Psoas muscle (tissue), 8 donors: ENCODE measurements around the gene KDM5A. TPM values are rescaled to one million over a fixed set of nuclear protein-coding genes. Genes with fewer than 3 reads are reported as not detected.

Experiments
- ATAC-seq, 4 donors: fragments of 200-7000 bp; cut with Tn5 transposase; one replicate each; pipeline ENCODE4 v1.9.1; 2020; ENCODE audit warnings: moderate library complexity in 3 of 4, mild to moderate bottlenecking in 2 of 4
- DNase-seq, 2 donors: peaks; one replicate each; pipeline ENCODE4 v3.0.0-alpha.2; 2020
- H3K27ac ChIP-seq: fragments of 200-600 bp; one replicate; pipeline ENCODE4 v1.8.0; 2022
- H3K27me3 ChIP-seq, 3 donors: fragments of 200-600 bp in 1 of 3; one replicate each; pipeline versions ENCODE4 v1.6.1 to v1.8.0; 2013 to 2022; ENCODE audit warnings: low read length in 2 of 3, mild to moderate bottlenecking in 2 of 3, moderate library complexity in 1 of 3; ENCODE audit not compliant: insufficient read depth in 3 of 3
- H3K36me3 ChIP-seq, 2 donors: fragments of 200-600 bp in 1 of 2; one replicate each; pipeline versions ENCODE4 v1.6.1 to v1.8.0; 2013 to 2022; ENCODE audit warnings: low read depth in 1 of 2, mild to moderate bottlenecking in 1 of 2, moderate library complexity in 1 of 2; ENCODE audit not compliant: insufficient read depth in 1 of 2
- H3K4me1 ChIP-seq: fragments of 200-600 bp; one replicate; pipeline ENCODE4 v1.8.0; 2022
- H3K4me3 ChIP-seq: fragments of 200-600 bp; one replicate; pipeline ENCODE4 v1.8.0; 2022; ENCODE audit warnings: mild to moderate bottlenecking
- H3K9me3 ChIP-seq: fragments of 200-600 bp; one replicate; pipeline ENCODE4 v1.8.0; 2022
- CTCF ChIP-seq: fragments of 200-600 bp; IDR thresholded peaks from one replicate; pipeline ENCODE4 v1.8.0; 2022; ENCODE audit warnings: antibody characterized with exemption
- WGBS, 3 donors: extraction: QIAGEN DNeasy Blood & Tissue Kit; methylation state at CpG; one replicate each; pipeline versions ENCODE4 v1.1.6 to v1.1.7; 2013; 5-methylcytosine and 5-hydroxymethylcytosine counted together
- intact Hi-C, 2 donors: fragments of 100-400 bp; cut with DNase I; formaldehyde crosslinking; loops; one replicate each; pipeline versions ENCODE4 v1.11.0 to v1.14.2; 2022
- polyA plus RNA-seq, 3 donors: library from polyadenylated mRNA; stranded (reverse); fragments of 200-250 nt; gene quantifications; one replicate each; pipeline ENCODE4 v1.2.3, GENCODE V29; 2013
- total RNA-seq, 4 donors: library from RNA; stranded (reverse); fragmentation: NEBNext Ultra II Directional in 2 of 4; extraction: Animal tissue kit (Norgen Biotek cat#: 25700) in 2 of 4; gene quantifications; one replicate each; pipeline versions ENCODE4 v1.2.1 to v1.2.4, GENCODE V29; 2021 to 2023
- donor health status: healthy with polysubstance abuse.
- donor health status: DM: no; HTN: no; CAD: no; lungs with moderate emphysema.
- donor health status: Bipolar disorder and iron deficiency.
- donor health status: healthy.
- donor health status: DM: yes; HTN: yes; CAD: no.
- donor health status: DM: no; HTN: no; CAD: no.
- donor health status: DM: no; HTN: no; CAD: no.
- donor health status: DM: yes; HTN: yes; CAD: no.

Gene KDM5A
- total and polyA plus RNA-seq, 7 donors: 4.0 to 49.5 (median 24.8) TPM

GRCh38 chr12:242496-242895 is 146.6 kb downstream of the KDM5A start:
- Histone ChIP-seq H3K4me1 (no peaks in the 10 kb centered on the region), H3K9me3 (peaks cover 9% of the 10 kb centered on the region), H3K27me3 (peaks cover 0 to 2% (median 0%) of the 10 kb centered on the region in 3 donors), H3K4me3 (no peak overlapping the region), H3K27ac (no peak overlapping the region), H3K36me3 (no peaks in the 10 kb centered on the region)
- ATAC-seq: no peak
- DNase-seq: no peak
- WGBS, 3 donors: 84 to 89% (median 87%) methylated on average over 15 of the region's 15 CpGs
- intact Hi-C loops: no loop called here
- TF ChIP-seq CTCF: no peak

GRCh38 chr12:241266-241665 is 147.9 kb downstream of the KDM5A start:
- no peaks in the 10 kb centered on the region for H3K9me3 ChIP-seq
- H3K36me3 ChIP-seq: no peaks in the 10 kb centered on the region
- no peak overlapping the region for H3K27ac ChIP-seq
- no peak for DNase-seq
- TF ChIP-seq CTCF: no peak
- WGBS, 3 donors: 89 to 93% (median 92%) methylated on average over 9 of the region's 9 CpGs
- intact Hi-C loops: no loop called here
- peaks cover 0 to 2% (median 0%) of the 10 kb centered on the region in 3 donors for H3K27me3 ChIP-seq
- no peak overlapping the region for H3K4me3 ChIP-seq
- H3K4me1 ChIP-seq: no peaks in the 10 kb centered on the region
- no peak for ATAC-seq

GRCh38 chr12:240566-240965 is 148.6 kb downstream of the KDM5A start:
- Histone ChIP-seq H3K27me3 (peaks cover 0 to 2% (median 0%) of the 10 kb centered on the region in 3 donors), H3K9me3 (no peaks in the 10 kb centered on the region), H3K4me1 (no peaks in the 10 kb centered on the region), H3K36me3 (no peaks in the 10 kb centered on the region), H3K4me3 (no peak overlapping the region), H3K27ac (no peak overlapping the region)
- 86 to 90% (median 88%) methylated on average over 9 of the region's 9 CpGs for WGBS, 3 donors
- ATAC-seq (no peak), DNase-seq (no peak)
- intact Hi-C loops: no loop called here
- no peak for TF ChIP-seq CTCF

- Histone ChIP-seq H3K36me3 (no peaks in the 10 kb centered on the region), H3K27ac (no peak overlapping the region), H3K4me3 (no peak overlapping the region), H3K4me1 (peaks cover 1% of the 10 kb centered on the region), H3K9me3 (no peaks in the 10 kb centered on the region), H3K27me3 (no peaks in the 10 kb centered on the region)
- TF ChIP-seq CTCF: no peak
- WGBS, 3 donors: 62 to 71% (median 62%) methylated on average over 18 to 19 of the region's 19 CpGs
- intact Hi-C loops: no loop called here
- ATAC-seq (no peak), DNase-seq (no peak)
Measured at GRCh38 chr12:238736-239398, 150.3 kb downstream of the KDM5A start.

GRCh38 chr12:238116-238515 is 151.0 kb downstream of the KDM5A start:
- intact Hi-C loops: no loop called here
- H3K9me3 ChIP-seq: no peaks in the 10 kb centered on the region
- ATAC-seq (no peak), DNase-seq (no peak)
- no peak overlapping the region for H3K27ac ChIP-seq
- TF ChIP-seq CTCF: no peak
- 84 to 88% (median 87%) methylated on average over 9 of the region's 9 CpGs for WGBS, 3 donors
- H3K4me1 ChIP-seq: peaks cover 9% of the 10 kb centered on the region
- H3K27me3 ChIP-seq: no peaks in the 10 kb centered on the region
- no peak overlapping the region for H3K4me3 ChIP-seq
- no peaks in the 10 kb centered on the region for H3K36me3 ChIP-seq
